IPS DF 6.9 (cell line): ENCODE data around the gene SLC48A1.

ENCODE experiments used
- DNase-seq: peaks from one replicate; pipeline ENCODE4 v3.0.0-alpha.2; 2013; ENCODE audit warnings: low read depth, low spot score
- H3K27ac ChIP-seq: one replicate; pipeline ENCODE4 v1.5.1; 2013; ENCODE audit warnings: low read length, control low read depth
- H3K27me3 ChIP-seq: 2 replicates; pipeline ENCODE4 v1.6.1; 2013; ENCODE audit warnings: mild to moderate bottlenecking, low read length; ENCODE audit not compliant: control insufficient read depth, insufficient read depth
- H3K36me3 ChIP-seq: 2 replicates; pipeline ENCODE4 v1.6.1; 2013; ENCODE audit warnings: low read length; ENCODE audit not compliant: control insufficient read depth, insufficient read depth
- H3K4me1 ChIP-seq: 2 replicates; pipeline ENCODE4 v1.6.1; 2013; ENCODE audit warnings: low read length; ENCODE audit not compliant: control insufficient read depth, insufficient read depth
- H3K4me3 ChIP-seq: 2 replicates; pipeline ENCODE4 v1.5.1; 2013; ENCODE audit warnings: mild to moderate bottlenecking, low read length
- H3K9me3 ChIP-seq: 2 replicates; pipeline ENCODE4 v1.6.1; 2013; ENCODE audit warnings: low read length, inconsistent platforms; ENCODE audit not compliant: control insufficient read depth, insufficient read depth
- WGBS: extraction: QIAGEN DNeasy Blood & Tissue Kit; methylation state at CpG from one replicate; pipeline ENCODE4 v1.1.7; 2013; ENCODE audit warnings: mixed read lengths, missing lambda C conversion rate; ENCODE audit not compliant: insufficient read length, insufficient coverage; 5-methylcytosine and 5-hydroxymethylcytosine counted together

The SLC48A1 gene

DNA sequence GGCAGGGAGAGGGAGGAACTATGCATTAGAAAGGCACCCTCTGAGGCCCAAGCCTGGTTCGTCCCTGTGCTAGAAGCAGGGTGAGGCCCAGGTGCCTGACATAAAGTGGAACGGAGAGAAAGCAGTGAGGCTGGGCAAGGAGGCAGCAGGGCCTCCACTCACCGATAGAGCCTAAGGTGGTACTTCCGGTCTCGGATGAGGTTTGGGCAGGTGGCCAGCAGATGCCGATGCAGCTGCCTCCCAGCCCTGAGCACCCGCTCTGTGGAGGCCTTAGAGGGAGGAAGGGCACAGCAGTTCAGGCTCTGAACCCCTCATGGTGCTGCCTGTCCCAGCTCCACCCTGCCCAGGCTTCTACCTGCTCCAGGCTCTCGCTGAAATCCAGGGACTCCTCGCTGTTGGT lies 21.5 kb upstream of the SLC48A1 start:
- no peak for DNase-seq
- Histone ChIP-seq H3K4me1 (peaks cover 8% of the 10 kb centered on the region), H3K27ac (no peak overlapping the region), H3K4me3 (no peak overlapping the region), H3K9me3 (no peaks in the 10 kb centered on the region), H3K27me3 (no peaks in the 10 kb centered on the region), H3K36me3 (no peaks in the 10 kb centered on the region)
- no CpG with 5 or more reads among the region's 9 CpGs for WGBS

DNA sequence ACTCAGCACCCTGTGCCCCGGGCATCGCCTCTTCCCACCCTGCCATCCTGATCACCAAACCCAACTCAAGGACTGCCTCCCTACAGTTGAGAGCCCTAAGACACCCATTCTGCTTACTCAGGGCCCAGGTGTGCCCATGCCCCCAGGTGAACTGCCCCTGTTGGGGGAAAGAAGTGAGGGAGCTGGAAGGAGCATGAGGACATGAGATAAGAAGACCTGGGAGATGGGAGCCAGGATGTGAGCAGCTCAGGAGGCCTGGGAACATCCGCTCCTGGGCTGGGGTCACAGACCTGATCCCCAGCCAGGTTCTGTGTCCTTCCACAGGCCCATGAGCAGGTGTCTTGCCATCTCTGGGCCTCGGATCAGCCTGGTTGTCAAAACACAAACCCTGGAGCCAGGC lies 20.9 kb upstream of the SLC48A1 start:
- no peaks in the 10 kb centered on the region for H3K27me3 ChIP-seq
- no peaks in the 10 kb centered on the region for H3K9me3 ChIP-seq
- H3K4me3 ChIP-seq: no peak overlapping the region
- H3K4me1 ChIP-seq: peaks cover 8% of the 10 kb centered on the region
- H3K27ac ChIP-seq: no peak overlapping the region
- H3K36me3 ChIP-seq: no peaks in the 10 kb centered on the region
- no CpG with 5 or more reads among the region's 4 CpGs for WGBS
- no peak for DNase-seq

- no CpG with 5 or more reads among the region's 7 CpGs for WGBS
- no peaks in the 10 kb centered on the region for H3K9me3 ChIP-seq
- H3K27ac ChIP-seq: no peak overlapping the region
- DNase-seq: no peak
- H3K27me3 ChIP-seq: no peaks in the 10 kb centered on the region
- no peaks in the 10 kb centered on the region for H3K36me3 ChIP-seq
- peaks cover 10% of the 10 kb centered on the region for H3K4me1 ChIP-seq
- H3K4me3 ChIP-seq: no peak overlapping the region
Observed at GRCh38 chr12:47752552-47752951, 20.5 kb upstream of the SLC48A1 start.

DNA sequence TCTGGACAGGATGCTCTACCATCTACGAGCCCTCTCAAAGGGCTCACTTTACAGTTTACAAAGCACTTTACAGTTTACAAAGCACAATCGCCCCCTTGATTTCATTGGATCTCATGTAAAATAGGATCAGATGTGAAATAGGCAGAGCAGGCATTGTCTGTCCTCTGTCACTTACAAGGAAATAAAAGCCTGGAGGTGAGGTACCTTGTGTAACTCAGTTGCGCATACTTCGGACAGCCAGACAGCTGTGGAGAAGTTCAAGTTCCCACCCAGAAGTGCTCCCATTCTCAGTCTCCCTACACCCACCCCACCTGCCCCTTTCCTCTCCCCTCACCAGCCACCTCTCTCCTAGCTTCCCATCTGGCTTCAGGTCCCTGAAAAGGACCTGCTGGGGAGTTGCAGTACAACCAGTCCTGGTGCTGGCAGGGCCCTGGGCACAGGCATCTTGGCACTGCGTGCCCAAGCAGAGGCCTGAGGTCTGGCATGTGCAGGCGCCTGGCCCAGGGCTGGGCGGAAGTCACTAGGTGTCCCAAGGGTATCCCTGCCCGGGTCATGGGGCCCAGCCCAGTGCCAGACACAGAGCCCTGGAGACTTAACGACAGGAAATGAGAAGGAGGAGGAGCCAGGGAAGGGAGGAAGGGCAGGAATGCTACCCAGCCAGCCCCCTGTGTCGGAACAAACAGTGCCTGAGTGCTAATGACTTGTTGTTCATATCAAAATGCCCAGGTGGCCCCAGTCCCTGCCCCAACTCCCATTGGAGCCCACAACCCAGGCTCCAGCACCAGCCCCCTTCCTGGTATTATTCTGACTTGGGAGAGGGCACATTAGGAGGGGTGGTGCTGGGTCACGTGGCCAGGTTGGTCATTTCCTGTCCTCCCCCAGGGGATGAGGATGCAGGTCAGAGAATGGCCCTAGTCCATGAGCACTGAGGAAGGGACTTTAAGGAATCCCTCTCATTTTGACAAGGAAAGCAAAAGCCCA lies 19.7 kb upstream of the SLC48A1 start:
- H3K36me3 ChIP-seq: no peaks in the 10 kb centered on the region
- no CpG with 5 or more reads among the region's 11 CpGs for WGBS
- H3K9me3 ChIP-seq: no peaks in the 10 kb centered on the region
- H3K27me3 ChIP-seq: no peaks in the 10 kb centered on the region
- H3K4me1 ChIP-seq: peaks cover 13% of the 10 kb centered on the region
- no peak for DNase-seq
- H3K4me3 ChIP-seq: no peak overlapping the region
- H3K27ac ChIP-seq: no peak overlapping the region

DNA sequence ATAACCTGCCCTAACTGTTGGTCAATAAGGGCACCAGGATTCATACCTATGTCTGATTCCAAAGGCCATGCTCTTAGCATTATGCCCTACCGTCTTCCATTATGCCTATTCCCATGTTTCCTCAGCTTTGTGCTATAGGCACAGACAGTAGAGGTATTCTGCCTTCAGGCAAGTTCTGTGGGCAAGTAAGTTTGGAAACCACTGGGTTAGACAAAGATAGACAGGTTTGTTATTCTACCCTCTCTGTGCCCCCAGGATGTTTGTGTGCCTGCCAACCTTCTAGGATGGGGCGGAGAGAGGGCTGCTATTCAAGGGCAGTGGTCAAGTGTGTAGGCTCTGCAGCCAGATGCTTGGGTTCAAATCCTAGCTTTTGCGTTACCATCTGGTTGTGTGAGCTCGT lies 18.9 kb upstream of the SLC48A1 start:
- Histone ChIP-seq H3K4me1 (peaks cover 13% of the 10 kb centered on the region), H3K27me3 (no peaks in the 10 kb centered on the region), H3K27ac (no peak overlapping the region), H3K36me3 (no peaks in the 10 kb centered on the region), H3K4me3 (no peak overlapping the region), H3K9me3 (no peaks in the 10 kb centered on the region)
- no peak for DNase-seq
- WGBS: no CpG with 5 or more reads among the region's 4 CpGs

- H3K4me1 ChIP-seq: peaks cover 14% of the 10 kb centered on the region
- no CpG with 5 or more reads among the region's 3 CpGs for WGBS
Observed at GRCh38 chr12:47754881-47755280, 18.2 kb upstream of the SLC48A1 start.

DNA sequence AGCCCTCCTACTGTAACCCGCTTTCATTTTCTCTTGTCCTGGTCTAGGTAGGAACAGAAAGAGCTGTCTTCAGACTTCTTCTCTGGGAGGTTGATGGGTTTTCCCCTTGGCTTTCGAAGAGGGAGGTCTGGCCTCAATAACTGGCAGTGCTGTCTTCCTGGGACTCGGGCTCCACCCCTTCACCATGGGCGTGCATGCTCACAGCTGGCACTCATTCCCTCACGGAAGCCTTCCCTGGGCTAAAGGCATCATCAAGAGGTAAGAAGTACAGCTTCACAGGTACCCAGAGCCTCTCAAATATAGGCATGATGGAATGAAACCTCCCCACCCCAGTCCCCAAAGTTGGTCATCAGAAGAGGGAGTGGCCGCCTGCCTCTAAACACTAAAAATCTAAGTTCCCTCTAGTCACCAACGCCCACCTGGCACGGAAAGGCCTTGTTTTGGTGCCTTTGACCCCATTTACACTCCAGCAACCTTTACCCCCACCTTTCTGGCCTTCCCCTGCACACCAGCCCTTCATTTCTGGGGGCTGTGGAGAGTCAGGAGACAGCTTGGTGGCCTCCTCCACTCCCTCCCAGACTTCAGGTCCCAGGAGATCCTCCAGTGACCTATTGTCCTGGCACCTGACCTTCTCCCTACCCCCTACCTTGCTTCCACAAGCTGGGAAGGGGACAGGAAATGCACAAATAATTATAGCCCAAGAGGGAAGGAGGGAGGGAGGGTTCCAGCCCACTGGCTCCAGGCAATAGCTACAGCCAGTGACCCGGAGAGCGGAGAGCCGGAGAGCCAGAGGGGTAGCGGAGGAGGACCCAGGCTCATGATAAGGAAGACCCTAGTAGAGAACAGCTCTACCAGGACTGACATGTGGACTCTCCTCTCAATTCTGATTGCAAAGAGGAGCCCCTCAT lies 17.1 kb upstream of the SLC48A1 start:
- Histone ChIP-seq H3K9me3 (no peaks in the 10 kb centered on the region), H3K4me3 (no peak overlapping the region), H3K27ac (no peak overlapping the region), H3K36me3 (no peaks in the 10 kb centered on the region), H3K27me3 (no peaks in the 10 kb centered on the region), H3K4me1 (peaks cover 14% of the 10 kb centered on the region)
- WGBS: no CpG with 5 or more reads among the region's 12 CpGs
- DNase-seq: no peak

More at GRCh38 chr12:47754881-47755280, 18.2 kb upstream of the SLC48A1 start:
- Histone ChIP-seq H3K27ac (no peak overlapping the region), H3K36me3 (no peaks in the 10 kb centered on the region), H3K4me3 (no peak overlapping the region), H3K27me3 (no peaks in the 10 kb centered on the region), H3K9me3 (no peaks in the 10 kb centered on the region)
- DNase-seq: no peak

- WGBS: no CpG with 5 or more reads among the region's 7 CpGs
- peaks cover 14% of the 10 kb centered on the region for H3K4me1 ChIP-seq
- H3K36me3 ChIP-seq: no peaks in the 10 kb centered on the region
- H3K9me3 ChIP-seq: no peaks in the 10 kb centered on the region
- H3K27ac ChIP-seq: no peak overlapping the region
- H3K4me3 ChIP-seq: no peak overlapping the region
- no peak for DNase-seq
- H3K27me3 ChIP-seq: no peaks in the 10 kb centered on the region
Observed at GRCh38 chr12:47757364-47757839, 15.6 kb upstream of the SLC48A1 start.

GRCh38 chr12:47757840-47758583 lies 15.0 kb upstream of the SLC48A1 start:
- Histone ChIP-seq H3K27ac (no peak overlapping the region), H3K27me3 (no peaks in the 10 kb centered on the region), H3K36me3 (no peaks in the 10 kb centered on the region), H3K4me3 (no peak overlapping the region; the same call in 1 of the 2 replicates), H3K4me1 (peaks cover 14% of the 10 kb centered on the region), H3K9me3 (no peaks in the 10 kb centered on the region)
- no CpG with 5 or more reads among the region's 20 CpGs for WGBS
- DNase-seq: no peak

DNA sequence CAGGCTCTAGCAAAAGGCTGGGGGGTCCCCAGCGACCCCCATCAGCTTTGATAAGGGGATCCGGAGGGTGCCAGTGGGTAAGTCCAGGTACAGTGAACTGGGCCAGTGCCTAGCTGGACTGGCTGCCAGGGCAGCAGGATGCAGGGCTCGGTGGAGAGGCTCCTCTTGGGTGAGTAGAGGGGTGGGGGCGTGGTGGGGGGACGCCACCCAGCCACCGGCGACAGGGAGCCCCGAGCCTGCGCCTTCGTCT lies 14.5 kb upstream of the SLC48A1 start:
- H3K9me3 ChIP-seq: no peaks in the 10 kb centered on the region
- DNase-seq: no peak
- peak overlapping the region; percentile 52; the same call in 1 of the 2 replicates for H3K4me3 ChIP-seq
- H3K27ac ChIP-seq: no peak overlapping the region
- H3K36me3 ChIP-seq: no peaks in the 10 kb centered on the region
- H3K27me3 ChIP-seq: no peaks in the 10 kb centered on the region
- WGBS: no CpG with 5 or more reads among the region's 10 CpGs
- H3K4me1 ChIP-seq: peaks cover 10% of the 10 kb centered on the region
